ENCODE measurements around the gene RMRP. TPM values are rescaled to one million over a fixed set of nuclear protein-coding genes. Genes with fewer than 3 reads are reported as not detected.

RMRP gene
- polyA plus RNA-seq, 1 donor (not counting 4 experiments of a cell fraction or from before 2014, with no cell fraction given) = 21.6 TPM

- DNase-seq (ENCODE audit: low read depth, low spot score) (no peak), FAIRE-seq (no peak)
- Histone ChIP-seq H3K36me3 (ENCODE audit: control insufficient read depth in 2 of 2, extremely low read depth in 1 of 2, insufficient read depth in 2 of 2, low read length in 2 of 2) (peaks cover 65 to 86% of the 10 kb centered on the region in 2 experiments), H3K4me2 (ENCODE audit: control insufficient read depth, extremely low read depth, insufficient read depth, low read depth, low read length) (no peak overlapping the region), H3K27ac (ENCODE audit: control insufficient read depth, insufficient read depth, low read length) (no peak overlapping the region), H3K27me3 (ENCODE audit: control insufficient read depth, extremely low read depth, insufficient read depth, low read length) (no peaks in the 10 kb centered on the region), H3K79me2 (ENCODE audit: control insufficient read depth, insufficient read depth, low read length) (no peaks in the 10 kb centered on the region), H3K4me3 (ENCODE audit: control insufficient read depth in 2 of 3, extremely low read depth in 1 of 3, insufficient read depth in 2 of 3, low read depth in 1 of 3, low read length in 3 of 3) (no peak overlapping the region), H4K20me1 (ENCODE audit: control insufficient read depth, extremely low read depth, insufficient read depth, low read length) (no peaks in the 10 kb centered on the region), H3K9me1 (ENCODE audit: control insufficient read depth, extremely low read depth, insufficient read depth, low read length) (peaks cover 2% of the 10 kb centered on the region), H3K9ac (ENCODE audit: control insufficient read depth, extremely low read depth, insufficient read depth, low read length) (no peak overlapping the region), H3K4me1 (ENCODE audit: control insufficient read depth, extremely low read depth, insufficient read depth, low read length) (no peaks in the 10 kb centered on the region), H3K9me3 (ENCODE audit: control insufficient read depth, low read depth, low read length) (no peaks in the 10 kb centered on the region), H2AFZ (ENCODE audit: control insufficient read depth, low read length) (no peak overlapping the region)
- dilution Hi-C loops (cut with MboI; ENCODE audit: extremely low pct_ligation_motif_present, low sequenced_read_pairs) = no loop called here
- TF ChIP-seq EZH2 (IDR thresholded peaks at IDR 0.05; ENCODE audit: low read length) (no peak), CTCF (optimal IDR thresholded peaks at IDR 0.05 in 1 of 3, IDR thresholded peaks at IDR 0.05 in 1 of 3, conservative IDR thresholded peaks at IDR 0.05 in 1 of 3; ENCODE audit: extremely low read depth in 1 of 3, insufficient read depth in 2 of 3, low read length in 3 of 3) (no peak)
Observed at GRCh38 chr9:35703906-35704672, 46.3 kb upstream of the RMRP start.

GRCh38 chr9:35702696-35703095 lies 44.9 kb upstream of the RMRP start:
- peaks cover 2% of the 10 kb centered on the region for H3K9me1 ChIP-seq (ENCODE audit: control insufficient read depth, extremely low read depth, insufficient read depth, low read length)
- FAIRE-seq (no peak), DNase-seq (ENCODE audit: low read depth, low spot score) (no peak)
- H3K9me3 ChIP-seq (ENCODE audit: control insufficient read depth, low read depth, low read length) = no peaks in the 10 kb centered on the region
- H3K9ac ChIP-seq (ENCODE audit: control insufficient read depth, extremely low read depth, insufficient read depth, low read length) = no peak overlapping the region
- H2AFZ ChIP-seq (ENCODE audit: control insufficient read depth, low read length) = no peak overlapping the region
- H3K4me2 ChIP-seq (ENCODE audit: control insufficient read depth, extremely low read depth, insufficient read depth, low read depth, low read length) = no peak overlapping the region
- no peak overlapping the region for H3K4me3 ChIP-seq (ENCODE audit: control insufficient read depth in 2 of 3, extremely low read depth in 1 of 3, insufficient read depth in 2 of 3, low read depth in 1 of 3, low read length in 3 of 3)
- no peak overlapping the region for H3K27ac ChIP-seq (ENCODE audit: control insufficient read depth, insufficient read depth, low read length)
- H3K4me1 ChIP-seq (ENCODE audit: control insufficient read depth, extremely low read depth, insufficient read depth, low read length) = no peaks in the 10 kb centered on the region
- TF ChIP-seq EZH2 (IDR thresholded peaks at IDR 0.05; ENCODE audit: low read length) (no peak), CTCF (optimal IDR thresholded peaks at IDR 0.05 in 1 of 3, IDR thresholded peaks at IDR 0.05 in 1 of 3, conservative IDR thresholded peaks at IDR 0.05 in 1 of 3; ENCODE audit: extremely low read depth in 1 of 3, insufficient read depth in 2 of 3, low read length in 3 of 3) (no peak)
- H3K36me3 ChIP-seq (ENCODE audit: control insufficient read depth in 2 of 2, extremely low read depth in 1 of 2, insufficient read depth in 2 of 2, low read length in 2 of 2) = peaks cover 74 to 89% of the 10 kb centered on the region in 2 experiments
- no peaks in the 10 kb centered on the region for H4K20me1 ChIP-seq (ENCODE audit: control insufficient read depth, extremely low read depth, insufficient read depth, low read length)
- no peaks in the 10 kb centered on the region for H3K27me3 ChIP-seq (ENCODE audit: control insufficient read depth, extremely low read depth, insufficient read depth, low read length)
- H3K79me2 ChIP-seq (ENCODE audit: control insufficient read depth, insufficient read depth, low read length) = no peaks in the 10 kb centered on the region
- dilution Hi-C loops (cut with MboI; ENCODE audit: extremely low pct_ligation_motif_present, low sequenced_read_pairs) = no loop called here

All from keratinocyte (primary cell).